ENCODE results near the gene TRAFD1.

Gene TRAFD1

DNA sequence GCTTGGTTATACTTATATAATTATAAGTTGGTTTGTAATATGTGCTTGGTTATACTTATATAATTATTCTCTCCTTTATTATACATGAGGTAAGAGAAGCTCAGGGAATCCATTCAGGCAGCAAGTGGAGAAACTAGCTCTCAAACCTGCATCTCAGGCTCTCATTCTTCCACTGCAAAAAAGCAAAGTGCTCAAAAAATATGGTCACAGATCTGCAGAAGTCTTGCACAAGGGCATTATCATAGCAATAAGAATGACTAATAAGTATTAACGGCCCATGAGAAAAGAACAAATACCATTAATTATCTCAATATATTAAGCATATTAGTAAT lies 476 bp upstream of the TRAFD1 start:
- TF ChIP-seq POLR2AphosphoS5 (IDR thresholded peaks at IDR 0.05; ENCODE audit: borderline replicate concordance, low read depth, low read length), result no peak
- no peak for TF ChIP-seq EZH2 (IDR thresholded peaks at IDR 0.05)
- no peak for TF ChIP-seq FOXP2 (optimal IDR thresholded peaks at IDR 0.05; ENCODE audit: control extremely low read depth, extremely low read length, insufficient read depth)
- Histone ChIP-seq H3K36me3 (ENCODE audit: insufficient read depth, low read length) (no peaks in the 10 kb centered on the region), H3K9me3 (ENCODE audit: low read depth, low read length) (no peaks in the 10 kb centered on the region), H3K4me3 (peak overlapping the region; percentile 98; the same call in 1 of the 2 replicates), H3K9ac (ENCODE audit: insufficient read length) (no peak overlapping the region), H3K27ac (peak overlapping the region; percentile 55)
- no peak for DNase-seq (ENCODE audit: low read depth, low spot score)

GRCh38 chr12:112126000-112126438 lies 659 bp downstream of the TRAFD1 start:
- H3K4me3 ChIP-seq, result peak overlapping the region; percentile 98
- no peak overlapping the region for H3K27ac ChIP-seq
- no peak for TF ChIP-seq FOXP2 (optimal IDR thresholded peaks at IDR 0.05; ENCODE audit: control extremely low read depth, extremely low read length, insufficient read depth)
- no peak for TF ChIP-seq POLR2AphosphoS5 (IDR thresholded peaks at IDR 0.05; ENCODE audit: borderline replicate concordance, low read depth, low read length)
- no peak for TF ChIP-seq EZH2 (IDR thresholded peaks at IDR 0.05)
- DNase-seq (ENCODE audit: low read depth, low spot score), result no peak
- H3K9ac ChIP-seq (ENCODE audit: insufficient read length), result peak overlapping the region; percentile 83
- peaks cover under 1% of the 10 kb centered on the region; the same call in 1 of the 2 replicates for H3K36me3 ChIP-seq (ENCODE audit: insufficient read depth, low read length)
- no peaks in the 10 kb centered on the region for H3K9me3 ChIP-seq (ENCODE audit: low read depth, low read length)

DNA sequence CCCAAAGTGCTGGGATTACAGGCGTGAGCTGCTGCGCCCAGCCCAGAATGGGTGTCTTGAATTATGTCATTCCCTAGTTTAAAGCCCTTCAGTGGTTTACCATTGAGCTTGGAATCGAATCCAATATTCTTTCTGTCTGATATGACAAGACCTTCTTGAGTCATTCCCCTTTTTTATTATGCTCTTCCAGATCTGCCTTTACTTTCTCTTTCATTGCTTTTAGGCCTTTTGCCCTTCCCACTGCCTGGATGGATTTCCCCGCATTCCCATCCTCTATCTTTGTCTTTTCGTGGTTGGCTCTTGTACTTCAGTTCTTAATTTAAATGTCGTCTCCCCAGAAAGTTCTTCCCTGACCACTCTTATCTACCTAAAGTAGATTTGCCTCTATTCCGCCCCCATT lies 1.6 kb downstream of the TRAFD1 start:
- TF ChIP-seq FOXP2 (optimal IDR thresholded peaks at IDR 0.05; ENCODE audit: control extremely low read depth, extremely low read length, insufficient read depth), result no peak
- no peak for TF ChIP-seq POLR2AphosphoS5 (IDR thresholded peaks at IDR 0.05; ENCODE audit: borderline replicate concordance, low read depth, low read length)
- TF ChIP-seq EZH2 (IDR thresholded peaks at IDR 0.05), result no peak
- Histone ChIP-seq H3K36me3 (ENCODE audit: insufficient read depth, low read length) (peaks cover 2% of the 10 kb centered on the region; the same call in 1 of the 2 replicates), H3K4me3 (no peak overlapping the region), H3K9ac (ENCODE audit: insufficient read length) (no peak overlapping the region), H3K9me3 (ENCODE audit: low read depth, low read length) (no peaks in the 10 kb centered on the region), H3K27ac (no peak overlapping the region)
- no peak for DNase-seq (ENCODE audit: low read depth, low spot score)

GRCh38 chr12:112130441-112130998 lies 5.2 kb downstream of the TRAFD1 start:
- H3K36me3 ChIP-seq (ENCODE audit: insufficient read depth, low read length), result peaks cover 14% of the 10 kb centered on the region
- peak; percentile 83 for DNase-seq (ENCODE audit: low read depth, low spot score)
- peak; percentile 61; the same call in 1 of the 2 replicates for TF ChIP-seq POLR2AphosphoS5 (IDR thresholded peaks at IDR 0.05; ENCODE audit: borderline replicate concordance, low read depth, low read length)
- TF ChIP-seq FOXP2 (optimal IDR thresholded peaks at IDR 0.05; ENCODE audit: control extremely low read depth, extremely low read length, insufficient read depth), result no peak
- no peak for TF ChIP-seq EZH2 (IDR thresholded peaks at IDR 0.05)
- H3K9ac ChIP-seq (ENCODE audit: insufficient read length), result peak overlapping the region; percentile 37
- peak overlapping the region; percentile 62 for H3K4me3 ChIP-seq
- H3K27ac ChIP-seq, result peak overlapping the region; percentile 87
- H3K9me3 ChIP-seq (ENCODE audit: low read depth, low read length), result no peaks in the 10 kb centered on the region

DNA sequence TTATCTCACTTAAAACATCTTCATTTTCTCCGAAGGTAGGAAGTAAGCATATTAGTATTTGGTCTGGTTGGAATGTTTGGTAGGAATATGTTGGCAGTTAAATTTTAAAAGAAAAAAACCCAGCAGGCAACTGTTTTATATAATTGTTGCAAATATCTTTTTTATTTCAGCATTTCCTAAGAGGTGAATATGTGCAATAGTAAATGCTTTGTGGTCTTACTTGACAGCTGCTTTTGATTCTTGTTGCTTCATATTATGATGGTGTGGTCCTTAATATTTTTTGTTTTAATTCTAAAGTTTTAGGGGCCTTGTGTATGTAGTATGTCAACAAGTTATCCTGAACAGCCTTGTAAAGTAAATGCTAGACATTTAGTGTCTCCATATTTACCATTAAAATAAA lies 6.3 kb downstream of the TRAFD1 start:
- Histone ChIP-seq H3K9me3 (ENCODE audit: low read depth, low read length) (no peaks in the 10 kb centered on the region), H3K4me3 (peak overlapping the region; percentile 62), H3K27ac (peak overlapping the region; percentile 87), H3K36me3 (ENCODE audit: insufficient read depth, low read length) (peaks cover 25% of the 10 kb centered on the region), H3K9ac (ENCODE audit: insufficient read length) (peak overlapping the region; percentile 8)
- TF ChIP-seq FOXP2 (optimal IDR thresholded peaks at IDR 0.05; ENCODE audit: control extremely low read depth, extremely low read length, insufficient read depth) (no peak), POLR2AphosphoS5 (IDR thresholded peaks at IDR 0.05; ENCODE audit: borderline replicate concordance, low read depth, low read length) (peak; percentile 22; the same call in 1 of the 2 replicates)
- DNase-seq (ENCODE audit: low read depth, low spot score), result no peak

DNA sequence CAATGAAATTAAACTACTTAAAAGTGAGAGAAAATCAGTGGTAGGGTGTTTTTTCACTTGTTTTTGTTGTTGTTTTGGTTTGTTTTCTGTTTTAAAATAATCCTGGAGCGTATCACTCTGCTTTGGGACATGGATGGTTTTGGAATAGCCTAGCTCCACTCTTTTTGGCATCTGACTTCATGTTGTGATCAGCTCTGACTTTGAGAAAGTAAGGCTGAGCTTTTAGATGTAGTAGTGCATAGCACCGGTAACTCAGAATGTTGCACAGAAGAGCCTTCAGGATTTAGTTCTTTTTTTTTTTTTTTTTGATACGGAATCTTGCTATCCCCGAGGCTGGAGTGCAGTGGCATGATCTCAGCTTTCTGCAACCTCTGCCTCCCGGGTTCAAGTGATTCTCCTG lies 8.1 kb downstream of the TRAFD1 start:
- Histone ChIP-seq H3K36me3 (ENCODE audit: insufficient read depth, low read length) (peaks cover 30% of the 10 kb centered on the region), H3K9me3 (ENCODE audit: low read depth, low read length) (no peaks in the 10 kb centered on the region), H3K27ac (no peak overlapping the region), H3K4me3 (no peak overlapping the region), H3K9ac (ENCODE audit: insufficient read length) (no peak overlapping the region)
- TF ChIP-seq EZH2 (IDR thresholded peaks at IDR 0.05), result no peak
- TF ChIP-seq FOXP2 (optimal IDR thresholded peaks at IDR 0.05; ENCODE audit: control extremely low read depth, extremely low read length, insufficient read depth), result no peak
- no peak for TF ChIP-seq POLR2AphosphoS5 (IDR thresholded peaks at IDR 0.05; ENCODE audit: borderline replicate concordance, low read depth, low read length)
- DNase-seq (ENCODE audit: low read depth, low spot score), result no peak

GRCh38 chr12:112134731-112135130 lies 9.4 kb downstream of the TRAFD1 start:
- Histone ChIP-seq H3K9me3 (ENCODE audit: low read depth, low read length) (no peaks in the 10 kb centered on the region), H3K9ac (ENCODE audit: insufficient read length) (no peak overlapping the region), H3K27ac (no peak overlapping the region), H3K36me3 (ENCODE audit: insufficient read depth, low read length) (peaks cover 34% of the 10 kb centered on the region), H3K4me3 (no peak overlapping the region)
- DNase-seq (ENCODE audit: low read depth, low spot score), result no peak
- no peak for TF ChIP-seq EZH2 (IDR thresholded peaks at IDR 0.05)
- TF ChIP-seq FOXP2 (optimal IDR thresholded peaks at IDR 0.05; ENCODE audit: control extremely low read depth, extremely low read length, insufficient read depth), result no peak
- TF ChIP-seq POLR2AphosphoS5 (IDR thresholded peaks at IDR 0.05; ENCODE audit: borderline replicate concordance, low read depth, low read length), result no peak

- no peak for DNase-seq (ENCODE audit: low read depth, low spot score)
- Histone ChIP-seq H3K27ac (no peak overlapping the region), H3K9ac (ENCODE audit: insufficient read length) (no peak overlapping the region), H3K36me3 (ENCODE audit: insufficient read depth, low read length) (peaks cover 49% of the 10 kb centered on the region), H3K9me3 (ENCODE audit: low read depth, low read length) (no peaks in the 10 kb centered on the region), H3K4me3 (no peak overlapping the region)
- TF ChIP-seq POLR2AphosphoS5 (IDR thresholded peaks at IDR 0.05; ENCODE audit: borderline replicate concordance, low read depth, low read length), result no peak
- no peak for TF ChIP-seq FOXP2 (optimal IDR thresholded peaks at IDR 0.05; ENCODE audit: control extremely low read depth, extremely low read length, insufficient read depth)
- TF ChIP-seq EZH2 (IDR thresholded peaks at IDR 0.05), result no peak
These were observed 15.4 kb downstream of the TRAFD1 start for GRCh38 chr12:112140728-112141127.

GRCh38 chr12:112146123-112146522 lies 20.8 kb downstream of the TRAFD1 start:
- H3K9ac ChIP-seq (ENCODE audit: insufficient read length), result no peak overlapping the region
- no peak overlapping the region for H3K4me3 ChIP-seq
- TF ChIP-seq POLR2AphosphoS5 (IDR thresholded peaks at IDR 0.05; ENCODE audit: borderline replicate concordance, low read depth, low read length) (no peak), FOXP2 (optimal IDR thresholded peaks at IDR 0.05; ENCODE audit: control extremely low read depth, extremely low read length, insufficient read depth) (no peak)
- H3K36me3 ChIP-seq (ENCODE audit: insufficient read depth, low read length), result peaks cover 63% of the 10 kb centered on the region
- H3K9me3 ChIP-seq (ENCODE audit: low read depth, low read length), result no peaks in the 10 kb centered on the region
- no peak overlapping the region for H3K27ac ChIP-seq
- no peak for DNase-seq (ENCODE audit: low read depth, low spot score)
